Left lung (tissue), 10 donors: ENCODE results near the gene CAB39. TPM values are rescaled to one million over a fixed set of nuclear protein-coding genes. Genes with fewer than 3 reads are reported as not detected.

Source experiments
- ATAC-seq: fragments of 200-7000 bp; cut with Tn5 transposase; one replicate; pipeline ENCODE4 v1.9.1; 2020; ENCODE audit warnings: moderate library complexity
- DNase-seq, 4 donors: peaks; one replicate each; pipeline ENCODE4 v3.0.0-alpha.2; 2013 to 2020
- H3K27ac ChIP-seq, 2 donors: fragments of 200-600 bp; sonication (generic) in 1 of 2; one replicate each; pipeline versions ENCODE4 v1.5.0 to v1.8.0; 2020 to 2021
- H3K27me3 ChIP-seq, 2 donors: fragments of 200-600 bp; sonication (generic) in 1 of 2; one replicate each; pipeline versions ENCODE4 v1.5.0 to v1.8.0; 2020 to 2021
- H3K36me3 ChIP-seq, 2 donors: fragments of 200-600 bp; sonication (generic) in 1 of 2; one replicate each; pipeline versions ENCODE4 v1.5.0 to v1.8.0; 2020 to 2021
- H3K4me1 ChIP-seq, 2 donors: fragments of 200-600 bp; one replicate each; pipeline ENCODE4 v1.8.0; 2021
- H3K4me3 ChIP-seq, 2 donors: fragments of 200-600 bp; sonication (generic) in 1 of 2; one replicate each; pipeline versions ENCODE4 v1.5.0 to v1.8.0; 2020 to 2021; ENCODE audit warnings: mild to moderate bottlenecking in 1 of 2
- H3K9me3 ChIP-seq, 2 donors: fragments of 200-600 bp; sonication (generic) in 1 of 2; one replicate each; pipeline versions ENCODE4 v1.5.0 to v1.8.0; 2020 to 2021
- CTCF ChIP-seq, 2 donors: fragments of 200-600 bp; sonication (generic) in 1 of 2; IDR thresholded peaks; one replicate each; pipeline versions ENCODE4 v1.5.0 to v1.8.0; 2021; ENCODE audit warnings: antibody characterized with exemption in 2 of 2
- intact Hi-C, 2 donors: fragments of 100-400 bp; cut with DNase I; formaldehyde crosslinking; loops; one replicate each; pipeline versions ENCODE4 v1.11.2 to v1.14.2; 2022
- polyA plus RNA-seq, 6 donors: library from polyadenylated mRNA; unstranded; fragments of 120-200 nt; gene quantifications; one replicate each; pipeline ENCODE4 v1.2.1, GENCODE V29; 2013; ENCODE audit not compliant: insufficient read length in 6 of 6
- total RNA-seq, 2 donors: library from RNA; stranded (reverse); fragmentation: NEBNext Ultra II Directional; extraction: Animal tissue kit (Norgen Biotek cat#: 25700); gene quantifications; one replicate each; pipeline ENCODE4 v1.2.1, GENCODE V29; 2021
- donor health status: DM: no; HTN: yes; CAD: no.
- donor health status: DM: no; HTN: no; CAD: no.

The CAB39 gene
- total and polyA plus RNA-seq, 8 donors = 52.9 to 86.5 (median 63.3) TPM

- no peak for TF ChIP-seq CTCF (IDR thresholded peaks at IDR 0.05)
- DNase-seq (no peak), ATAC-seq (no peak)
- no peak overlapping the region for H3K4me3 ChIP-seq
- peaks cover 0 to 62% of the 10 kb centered on the region in 2 donors for H3K36me3 ChIP-seq
- no peaks in the 10 kb centered on the region for H3K27me3 ChIP-seq
- intact Hi-C loops = no loop called here
- no peak overlapping the region for H3K27ac ChIP-seq
- no peaks in the 10 kb centered on the region for H3K9me3 ChIP-seq
- H3K4me1 ChIP-seq = no peaks in the 10 kb centered on the region
Observed at GRCh38 chr2:230809015-230809414, 96.4 kb downstream of the CAB39 start.

- H3K4me1 ChIP-seq = no peaks in the 10 kb centered on the region
- intact Hi-C loops = no loop called here
- DNase-seq (no peak), ATAC-seq (no peak)
- no peak overlapping the region for H3K27ac ChIP-seq
- no peaks in the 10 kb centered on the region for H3K27me3 ChIP-seq
- H3K36me3 ChIP-seq = peaks cover 0 to 69% of the 10 kb centered on the region in 2 donors
- no peak overlapping the region for H3K4me3 ChIP-seq
- TF ChIP-seq CTCF (IDR thresholded peaks at IDR 0.05) = no peak
- H3K9me3 ChIP-seq = no peaks in the 10 kb centered on the region
Observed at GRCh38 chr2:230809677-230810251, 97.1 kb downstream of the CAB39 start.

GRCh38 chr2:230811508-230811907 is 98.9 kb downstream of the CAB39 start:
- TF ChIP-seq CTCF (IDR thresholded peaks at IDR 0.05) = no peak
- no peak for DNase-seq
- no peaks in the 10 kb centered on the region for H3K4me1 ChIP-seq
- ATAC-seq = no peak
- H3K27ac ChIP-seq = no peak overlapping the region
- intact Hi-C loops = no loop called here
- H3K4me3 ChIP-seq = no peak overlapping the region
- no peaks in the 10 kb centered on the region for H3K27me3 ChIP-seq
- peaks cover 0 to 85% of the 10 kb centered on the region in 2 donors for H3K36me3 ChIP-seq
- H3K9me3 ChIP-seq = no peaks in the 10 kb centered on the region

- no peak overlapping the region for H3K27ac ChIP-seq
- H3K4me3 ChIP-seq = no peak overlapping the region
- DNase-seq (no peak), ATAC-seq (no peak)
- TF ChIP-seq CTCF (IDR thresholded peaks at IDR 0.05) = no peak
- intact Hi-C loops = no loop called here
- no peaks in the 10 kb centered on the region for H3K9me3 ChIP-seq
- no peaks in the 10 kb centered on the region for H3K4me1 ChIP-seq
- H3K27me3 ChIP-seq = no peaks in the 10 kb centered on the region
- H3K36me3 ChIP-seq = peaks cover 0 to 86% of the 10 kb centered on the region in 2 donors
Observed at GRCh38 chr2:230812033-230812432, 99.4 kb downstream of the CAB39 start.

GRCh38 chr2:230814616-230815015 is 102.0 kb downstream of the CAB39 start:
- ATAC-seq (peak; percentile 29), DNase-seq (no peak)
- Histone ChIP-seq H3K36me3 (peaks cover 0 to 97% of the 10 kb centered on the region in 2 donors), H3K4me1 (no peaks in the 10 kb centered on the region), H3K9me3 (no peaks in the 10 kb centered on the region), H3K4me3 (no peak overlapping the region), H3K27ac (no peak overlapping the region), H3K27me3 (no peaks in the 10 kb centered on the region)
- intact Hi-C loops = no loop called here
- no peak for TF ChIP-seq CTCF (IDR thresholded peaks at IDR 0.05)
